GM21717 (cell line): ENCODE measurements around the gene CDKN2C.

Source experiments
- ATAC-seq: cut with Tn5 transposase; IDR thresholded peaks from one replicate; pipeline ENCODE4 v1.9.1; 2021; ENCODE audit warnings: mild to moderate bottlenecking, moderate library complexity; ENCODE audit not compliant: unreplicated experiment

CDKN2C gene

GRCh38 chr1:50959913-50960844, 9.9 kb upstream of the CDKN2C start, which contains the start of gene FAF1:
TSS of gene FAF1 (minus strand) at chr1:50960267. CDS start at chr1:50959811, 456 bp downstream.
- ATAC-seq, result peak; percentile 78

- ATAC-seq, result no peak
Measured at GRCh38 chr1:50964863-50965262, 5.2 kb upstream of the CDKN2C start.

GRCh38 chr1:50966991-50967390, 3.1 kb upstream of the CDKN2C start:
- no peak for ATAC-seq

- no peak for ATAC-seq
Measured at GRCh38 chr1:50967416-50968157, 2.5 kb upstream of the CDKN2C start.

- peak; percentile 57 for ATAC-seq
Measured at GRCh38 chr1:50968158-50968820, 1.8 kb upstream of the CDKN2C start.

GRCh38 chr1:50968821-50969610, 1.0 kb upstream of the CDKN2C start:
- ATAC-seq, result peak; percentile 19

- no peak for ATAC-seq
Measured at GRCh38 chr1:50970509-50970887, 453 bp downstream of the CDKN2C start.

GRCh38 chr1:50970931-50971582, 1.0 kb downstream of the CDKN2C start:
- no peak for ATAC-seq

- ATAC-seq, result no peak
Measured at GRCh38 chr1:50971748-50972305, 1.8 kb downstream of the CDKN2C start.

GRCh38 chr1:50972766-50973165, 2.7 kb downstream of the CDKN2C start:
- no peak for ATAC-seq

- ATAC-seq, result no peak
Measured at GRCh38 chr1:50973255-50973654, 3.2 kb downstream of the CDKN2C start.

GRCh38 chr1:50973875-50974617, 4.0 kb downstream of the CDKN2C start:
- ATAC-seq, result no peak

GRCh38 chr1:50974618-50974935, 4.5 kb downstream of the CDKN2C start:
- no peak for ATAC-seq

- ATAC-seq, result no peak
Measured at GRCh38 chr1:50975436-50975835, 5.4 kb downstream of the CDKN2C start.

- peak; percentile 5 for ATAC-seq
Measured at GRCh38 chr1:50976111-50976889, 6.3 kb downstream of the CDKN2C start.

GRCh38 chr1:50976890-50977574, 7.0 kb downstream of the CDKN2C start:
- peak; percentile 57 for ATAC-seq

GRCh38 chr1:50977575-50978143, 7.6 kb downstream of the CDKN2C start:
- ATAC-seq, result peak; percentile 33
